HG03025 (cell line): ENCODE data around the gene HILPDA.

Experiments
- ATAC-seq: cut with Tn5 transposase; IDR thresholded peaks from one replicate; pipeline ENCODE4 v1.9.1; 2021; ENCODE audit warnings: mild to moderate bottlenecking, moderate library complexity; ENCODE audit not compliant: unreplicated experiment, low FRiP score

The HILPDA gene, protein sequence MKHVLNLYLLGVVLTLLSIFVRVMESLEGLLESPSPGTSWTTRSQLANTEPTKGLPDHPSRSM

DNA sequence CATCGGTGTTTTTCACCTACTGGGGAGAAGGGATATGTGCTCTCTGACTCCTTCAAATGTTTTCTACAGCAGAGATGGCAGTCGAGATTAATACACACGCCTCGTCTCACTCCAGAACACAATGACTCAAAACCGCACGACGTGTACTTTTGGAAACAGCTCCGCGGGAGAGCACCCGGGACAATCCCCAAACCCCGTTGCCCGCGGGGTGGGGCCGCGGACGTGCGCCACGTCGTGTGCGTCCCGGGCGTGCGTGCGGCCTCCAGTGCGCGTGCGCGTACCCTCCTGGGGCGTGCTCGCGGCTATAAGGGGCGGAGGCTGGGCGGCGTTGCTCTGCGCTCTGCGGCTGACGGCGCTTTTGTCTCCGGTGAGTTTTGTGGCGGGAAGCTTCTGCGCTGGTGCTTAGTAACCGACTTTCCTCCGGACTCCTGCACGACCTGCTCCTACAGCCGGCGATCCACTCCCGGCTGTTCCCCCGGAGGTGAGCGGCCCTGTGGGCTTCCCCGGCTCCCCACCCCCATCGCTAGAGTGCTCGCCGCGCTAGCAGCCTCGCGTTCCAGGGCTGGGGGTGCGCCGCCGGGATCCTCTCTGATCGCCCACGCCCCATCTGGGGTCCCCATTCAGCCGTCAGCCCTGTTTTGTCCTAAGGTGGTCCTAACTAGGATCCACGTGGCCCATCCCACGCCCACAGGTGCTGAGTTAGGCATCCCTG is at the start of gene HILPDA:
TSS of gene HILPDA (plus strand) at position 336 of the 712 bp plus-strand sequence. CDS start 1,391 bp downstream, outside the sequence.
- peak; percentile 80 for ATAC-seq

DNA sequence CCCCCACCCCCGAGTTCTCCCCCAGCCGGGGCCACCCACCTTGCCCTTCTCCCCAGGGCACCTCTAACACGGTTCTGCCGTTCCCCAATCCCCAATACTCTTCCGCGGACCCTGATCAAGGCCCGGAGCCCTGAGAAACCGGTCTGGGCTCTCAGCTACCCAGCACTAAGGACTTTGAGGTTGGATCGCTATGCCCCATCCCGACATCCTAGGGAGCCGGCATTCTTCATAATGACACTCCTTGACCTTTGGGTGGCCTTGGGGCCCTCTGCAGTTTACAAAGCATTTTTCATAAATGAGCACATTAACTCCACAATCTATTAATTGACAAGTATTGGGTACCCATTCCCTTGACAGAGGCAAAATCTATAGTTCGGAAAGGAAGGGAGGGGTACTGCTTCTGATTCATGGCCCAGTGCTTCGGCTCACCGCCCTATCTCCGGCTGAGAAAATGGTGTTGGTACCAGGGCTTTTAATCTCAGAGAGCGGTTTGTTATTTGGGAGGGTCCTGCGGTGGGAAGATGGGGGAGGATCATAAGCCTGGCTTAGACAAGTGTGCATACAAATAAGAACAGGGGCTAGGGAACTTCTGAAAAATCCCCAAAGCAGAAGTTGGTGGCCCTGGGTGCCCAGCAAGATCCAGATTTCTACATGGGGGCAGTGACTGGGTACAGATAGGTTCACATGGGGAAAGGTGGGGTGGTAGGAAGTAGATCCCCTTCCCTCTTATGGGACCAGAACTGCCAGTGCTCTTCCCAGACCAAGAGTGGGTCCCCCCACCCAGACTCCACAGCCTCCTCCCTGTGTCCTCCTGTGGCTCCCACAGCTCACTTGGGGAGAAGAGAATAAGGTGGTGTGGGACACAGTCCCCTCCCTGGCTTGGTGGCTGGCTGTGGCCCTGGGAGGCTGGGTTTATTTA is 49.1 kb upstream of the HILPDA start:
- no peak for ATAC-seq

DNA sequence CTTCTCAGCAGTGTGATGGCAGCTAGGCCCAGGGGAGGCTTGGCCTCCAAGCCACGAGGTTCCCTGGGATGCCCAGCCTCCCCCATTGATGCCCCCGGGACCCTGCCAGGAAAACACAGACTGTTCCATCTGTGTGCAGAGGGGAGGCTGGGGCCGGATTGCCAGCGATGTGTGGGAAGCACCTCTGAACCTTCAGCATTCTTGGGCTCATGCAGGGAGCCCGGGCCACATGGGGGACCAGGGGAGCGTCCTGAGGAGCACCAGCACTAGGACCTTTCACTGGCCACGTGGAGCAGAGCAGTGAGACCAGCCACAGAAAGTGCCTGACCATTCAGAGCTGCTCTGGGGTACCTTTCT is 48.5 kb upstream of the HILPDA start:
- no peak for ATAC-seq

DNA sequence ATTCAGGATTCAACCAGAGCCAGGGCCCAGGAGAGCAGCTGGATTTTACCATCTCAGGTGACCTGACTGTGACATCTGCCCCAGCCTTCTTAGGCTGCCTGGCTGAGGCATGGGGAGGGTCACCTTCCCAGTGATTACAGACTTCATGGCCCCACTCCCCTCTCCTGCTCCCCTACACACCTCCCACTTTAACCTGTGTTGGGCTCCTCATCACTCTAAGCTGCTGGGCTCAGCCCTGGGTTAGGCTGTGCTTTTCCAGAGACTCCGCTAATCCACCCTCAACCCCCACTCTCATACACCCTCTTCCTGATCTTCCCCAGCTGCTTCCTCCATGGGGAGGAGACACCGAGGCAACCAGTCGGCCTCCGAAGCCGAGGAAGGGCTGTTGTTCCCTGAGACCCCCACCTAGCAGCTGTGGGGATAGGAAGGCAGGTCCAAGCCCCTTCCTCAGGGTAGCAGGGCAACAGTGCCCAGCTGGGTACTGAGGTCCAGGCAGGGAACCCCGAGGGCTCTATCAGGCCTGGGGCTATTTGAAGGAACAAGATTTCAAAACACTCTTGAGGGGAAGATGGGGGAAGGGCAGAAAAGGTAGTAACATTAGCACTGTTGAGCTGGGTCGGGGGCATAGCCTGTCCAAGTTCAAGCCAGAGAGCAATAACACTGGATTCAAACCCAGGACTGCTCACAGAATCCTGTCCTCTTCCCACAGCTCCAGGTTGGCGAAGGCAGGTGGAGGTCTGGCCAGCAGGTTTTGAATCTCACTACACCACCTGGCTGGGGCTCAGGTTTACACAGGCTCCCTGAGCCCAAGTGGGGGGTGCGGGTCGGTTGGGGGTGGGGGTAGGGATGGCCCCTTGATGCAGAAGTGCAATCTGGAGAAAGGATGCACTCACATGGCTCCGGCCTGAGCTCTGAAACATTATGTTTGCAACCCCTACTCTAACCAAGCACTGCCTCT is 47.6 kb upstream of the HILPDA start:
- ATAC-seq: no peak

DNA sequence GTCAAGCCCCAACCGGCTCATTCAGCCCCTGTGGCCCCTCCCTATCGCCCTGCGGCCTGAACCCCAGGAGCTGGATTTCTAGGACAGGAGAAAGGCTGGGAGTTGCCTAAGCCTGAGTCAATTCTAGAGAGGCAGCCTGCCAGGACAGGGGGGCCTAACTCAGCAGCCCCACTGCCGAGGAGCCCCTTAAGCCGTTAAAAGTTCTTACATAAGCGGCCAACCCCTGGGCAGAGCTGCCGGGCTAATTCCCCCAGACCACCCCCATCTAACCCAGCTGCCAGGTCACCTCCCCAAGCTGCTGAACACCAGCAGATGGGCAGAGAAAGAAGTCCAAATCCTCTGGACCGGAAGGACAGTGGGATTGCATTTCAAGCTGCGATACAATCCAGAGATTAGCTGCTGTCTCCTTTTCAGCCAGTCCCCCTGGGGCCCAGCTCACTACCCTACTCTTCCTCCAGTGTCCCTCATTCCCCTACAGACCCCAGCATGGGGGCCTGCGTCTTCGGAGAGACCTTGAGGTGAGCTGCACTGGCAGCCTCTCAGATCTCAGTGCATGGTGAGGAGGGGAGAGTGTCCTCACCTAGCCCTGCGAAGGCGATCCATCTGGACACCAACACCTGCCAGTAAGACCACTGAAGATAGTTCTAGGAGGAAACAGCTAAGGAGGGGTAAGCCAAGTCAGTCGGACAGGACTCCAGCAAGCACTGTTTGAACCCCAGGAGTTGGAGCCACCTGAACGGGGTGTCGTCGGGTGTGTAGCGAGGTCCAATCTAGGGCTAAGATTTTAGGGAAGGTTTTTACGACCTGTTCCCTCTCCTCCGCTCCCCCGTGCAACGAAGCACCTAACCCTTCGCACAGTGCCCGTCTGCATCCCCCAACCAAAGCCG is 46.7 kb upstream of the HILPDA start:
- no peak for ATAC-seq

DNA sequence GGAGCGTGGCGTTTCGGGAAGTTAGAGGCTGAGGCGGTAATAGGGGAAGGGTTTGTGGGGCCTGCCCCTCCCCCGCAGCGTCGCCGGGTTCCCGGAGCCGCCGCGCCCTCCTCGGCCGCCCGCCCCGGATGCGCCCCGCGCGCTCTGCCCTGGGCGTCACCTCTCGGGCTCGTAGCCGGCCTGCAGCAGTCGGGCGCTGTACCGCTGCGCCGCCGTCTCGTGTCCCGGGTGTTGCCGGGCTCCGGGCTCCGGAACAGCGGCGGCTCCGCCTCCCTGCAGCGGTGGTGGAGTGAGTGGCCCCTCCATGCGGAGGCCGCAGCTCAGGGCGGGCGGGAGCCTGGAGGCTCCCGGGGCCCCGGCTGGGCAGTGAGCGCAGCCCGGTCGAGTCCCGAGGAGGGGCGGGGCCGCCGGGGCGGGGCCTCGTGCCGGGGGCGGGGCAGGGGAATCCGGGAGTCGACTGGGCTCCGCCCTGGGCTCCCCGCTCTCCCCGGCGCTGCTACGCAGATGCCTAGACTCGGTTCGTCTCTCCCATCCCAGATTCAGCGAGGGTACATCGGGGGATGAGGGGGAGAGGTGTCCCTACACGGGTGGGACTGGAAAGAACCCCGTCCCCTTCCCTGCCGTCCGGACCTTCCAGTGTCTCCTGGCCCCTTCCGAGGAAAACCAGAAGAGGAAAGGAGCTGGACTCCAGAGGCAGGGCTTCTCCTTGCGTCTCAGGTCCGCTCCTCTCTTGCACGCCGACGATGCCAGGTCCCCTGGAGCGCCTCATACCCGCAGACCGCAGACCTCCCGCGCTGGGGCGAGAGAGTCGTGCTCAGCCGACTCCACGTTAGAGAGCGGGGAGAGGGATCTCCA is 45.9 kb upstream of the HILPDA start, which contains the start of gene IMPDH1:
TSS of gene IMPDH1 (minus strand) at position 387 of the 855 bp plus-strand sequence. CDS start at position 306, 81 bp downstream.
- peak; percentile 82 for ATAC-seq

DNA sequence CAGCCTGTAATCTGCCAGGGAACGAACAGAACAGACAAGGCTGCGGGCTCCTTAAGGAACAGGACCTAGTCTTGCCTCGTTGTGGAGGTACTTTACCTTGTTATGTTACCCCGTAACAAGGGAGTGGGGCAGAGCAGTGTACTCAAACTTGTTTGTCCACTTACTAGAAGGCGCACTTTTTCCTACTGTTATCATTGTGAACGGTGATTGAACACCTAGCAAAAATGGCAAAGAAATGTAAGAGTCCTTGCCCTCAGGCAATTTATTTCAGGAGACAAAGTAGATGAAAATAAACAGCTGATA is 45.3 kb upstream of the HILPDA start:
- ATAC-seq: no peak

DNA sequence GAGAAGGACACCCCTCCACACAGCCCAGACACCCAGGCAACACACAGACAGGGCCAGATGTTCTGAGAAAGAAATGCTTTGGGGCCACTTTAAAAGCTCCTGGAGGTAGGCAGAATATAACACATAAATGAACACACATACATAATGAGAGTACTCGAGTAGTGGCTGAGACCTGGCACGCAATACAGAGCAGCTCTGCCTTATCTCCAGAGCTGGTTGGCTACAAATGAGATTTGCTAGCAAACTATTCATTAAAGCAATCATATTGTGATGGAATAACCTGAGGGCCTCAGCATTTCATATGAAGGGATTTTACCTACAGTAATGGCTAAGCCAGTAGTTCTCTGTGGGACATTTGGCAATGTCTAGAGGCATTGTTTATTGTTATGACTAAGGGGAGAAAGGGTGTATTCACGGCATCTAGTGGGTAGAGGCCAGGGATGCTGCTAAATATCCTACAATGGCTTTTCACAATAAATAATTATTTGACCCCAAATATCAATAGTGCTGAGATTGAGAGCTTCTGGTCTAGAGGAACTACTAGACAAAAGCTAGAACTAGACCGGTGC is 40.4 kb upstream of the HILPDA start:
- no peak for ATAC-seq

DNA sequence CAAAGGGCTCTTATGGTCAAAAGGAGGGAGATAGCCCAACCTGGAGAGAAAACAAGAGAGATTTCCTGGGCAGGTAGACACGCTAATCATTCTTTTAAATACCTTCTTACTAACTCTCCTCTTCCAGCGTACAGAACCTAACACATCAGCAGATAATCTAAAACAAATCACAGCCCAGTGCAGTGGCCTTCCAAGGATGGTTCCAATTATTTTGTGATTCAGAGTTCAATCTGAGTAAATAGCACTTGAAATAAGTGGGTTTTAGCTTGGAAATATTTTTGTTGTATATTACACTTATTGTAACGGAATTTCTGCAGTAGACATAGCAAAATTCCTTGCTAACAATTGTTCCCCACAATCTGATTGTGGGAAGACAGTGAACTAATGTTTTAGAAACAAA is 38.6 kb upstream of the HILPDA start:
- no peak for ATAC-seq

DNA sequence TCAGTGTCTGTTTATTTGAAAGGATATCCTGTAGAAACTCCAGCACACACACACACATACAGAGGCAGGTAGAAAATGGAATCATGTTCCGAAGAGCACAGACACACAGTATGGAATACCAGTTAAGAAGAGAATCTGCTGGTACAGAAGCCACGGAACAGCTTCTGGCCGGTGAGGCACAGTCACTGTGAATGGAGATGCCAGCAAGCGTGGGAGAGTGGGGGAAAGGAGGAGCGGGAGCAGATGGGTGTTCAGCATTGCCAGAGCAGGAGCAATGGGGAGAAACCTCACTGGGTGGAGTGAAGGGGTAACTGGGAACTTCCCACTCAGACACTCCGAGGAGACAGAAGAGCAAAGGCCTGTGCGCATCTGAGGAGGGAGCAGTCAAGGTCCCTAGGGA is 36.4 kb upstream of the HILPDA start:
- ATAC-seq: no peak

DNA sequence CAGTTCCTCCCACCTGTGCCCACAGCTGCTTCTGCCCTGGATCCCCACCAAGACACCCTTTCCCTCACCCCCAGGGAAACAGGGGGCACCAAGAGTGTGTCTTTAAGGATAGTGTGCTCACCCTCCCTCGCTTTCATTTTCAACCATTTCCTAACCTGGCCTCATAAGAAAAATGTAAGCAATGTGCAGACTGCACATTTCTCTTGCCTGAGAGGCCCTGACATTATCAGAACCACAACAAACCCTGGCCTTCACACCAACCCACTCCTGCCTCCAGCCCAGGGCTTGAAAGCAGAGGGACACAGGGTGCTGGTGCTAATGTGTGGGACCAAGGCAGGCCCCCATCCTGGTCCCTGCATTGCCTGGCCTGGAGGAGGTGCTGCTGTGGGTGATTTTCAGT is 34.9 kb upstream of the HILPDA start:
- no peak for ATAC-seq

DNA sequence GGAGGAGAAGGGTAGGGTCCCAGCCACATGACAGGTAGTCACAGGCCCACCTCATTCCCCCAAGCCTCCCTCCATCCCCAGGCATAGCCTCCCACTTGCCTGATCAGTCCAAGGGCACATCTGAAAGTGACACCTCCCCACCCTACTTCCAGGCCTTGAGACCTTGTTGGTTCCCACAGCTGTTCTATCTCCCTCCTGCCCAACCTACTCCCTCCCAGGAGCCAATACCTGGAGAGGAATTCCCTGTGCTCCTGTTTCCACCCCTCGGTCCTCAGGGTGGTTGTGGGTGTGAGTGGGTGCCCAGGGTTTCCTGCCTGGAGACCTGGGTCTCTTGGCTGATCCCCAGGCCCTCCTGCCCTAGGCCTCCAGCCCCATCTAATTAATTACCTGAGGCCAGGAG is 34.3 kb upstream of the HILPDA start:
- no peak for ATAC-seq

DNA sequence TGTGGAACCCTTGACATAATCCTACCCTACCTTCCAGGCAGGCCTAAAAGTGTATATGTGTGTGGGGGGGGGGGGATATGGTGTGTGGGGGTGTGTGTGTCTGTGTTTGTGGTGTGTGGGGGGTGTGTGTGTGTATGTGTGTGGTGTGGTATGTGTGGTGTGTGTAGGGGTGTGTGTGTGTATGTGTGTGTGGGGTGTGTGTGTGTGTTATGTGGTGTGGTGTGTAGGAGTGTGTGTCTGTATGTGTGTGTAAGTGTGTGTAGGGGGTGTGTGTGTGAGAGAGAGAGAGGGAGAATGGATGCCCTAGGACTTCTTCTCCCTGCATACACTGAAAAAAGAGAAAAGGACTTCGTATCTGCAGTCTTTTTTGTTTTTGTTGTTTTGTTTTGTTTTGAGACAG is 33.6 kb upstream of the HILPDA start:
- ATAC-seq: no peak

DNA sequence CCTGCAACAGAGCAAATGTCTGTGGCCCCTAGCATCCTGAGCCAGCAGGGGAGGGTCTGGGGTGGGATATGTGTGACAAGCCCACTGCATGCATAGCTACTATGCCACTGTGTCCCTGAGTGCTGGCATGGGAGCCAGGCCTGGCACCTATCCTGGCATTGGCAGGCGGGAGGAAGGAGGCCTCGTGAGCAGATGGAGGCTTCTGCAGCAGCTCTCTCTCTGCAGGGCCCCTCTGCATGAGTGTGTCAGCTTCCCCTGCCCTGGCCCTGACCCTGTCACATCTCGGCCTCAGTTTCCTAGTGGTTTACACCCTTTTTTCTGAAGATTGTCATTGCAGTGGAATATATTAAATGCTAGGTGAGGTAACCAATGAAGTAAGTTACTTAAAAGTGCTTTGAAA is 32.8 kb upstream of the HILPDA start:
- no peak for ATAC-seq

DNA sequence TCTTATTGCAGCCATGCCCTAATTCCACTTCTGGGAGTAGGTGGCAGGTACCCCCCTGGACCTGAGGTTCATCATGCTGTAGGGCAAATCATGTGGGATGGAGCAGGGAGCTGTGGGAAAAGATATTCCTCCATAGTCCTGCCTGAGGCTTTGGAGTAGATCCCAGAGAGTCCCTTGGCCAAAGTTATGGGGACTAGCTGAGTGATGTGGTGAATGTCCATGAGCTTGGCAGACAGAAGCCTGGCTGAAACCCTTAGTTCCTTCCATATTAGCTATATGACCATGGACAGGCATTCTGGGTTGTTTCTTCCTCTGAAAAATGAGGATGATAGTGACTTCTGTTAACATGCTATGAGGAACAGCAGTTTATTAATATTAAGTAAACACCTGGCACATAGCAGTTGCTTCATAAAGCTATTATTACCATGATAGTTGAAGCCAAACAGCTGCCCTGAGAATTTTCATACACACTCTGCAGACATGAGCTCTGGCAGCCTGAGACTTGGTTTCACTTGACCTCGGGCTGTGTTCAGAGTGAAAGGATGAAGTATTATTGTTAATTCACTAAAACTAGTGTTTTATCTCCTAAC is 30.9 kb upstream of the HILPDA start:
- no peak for ATAC-seq

DNA sequence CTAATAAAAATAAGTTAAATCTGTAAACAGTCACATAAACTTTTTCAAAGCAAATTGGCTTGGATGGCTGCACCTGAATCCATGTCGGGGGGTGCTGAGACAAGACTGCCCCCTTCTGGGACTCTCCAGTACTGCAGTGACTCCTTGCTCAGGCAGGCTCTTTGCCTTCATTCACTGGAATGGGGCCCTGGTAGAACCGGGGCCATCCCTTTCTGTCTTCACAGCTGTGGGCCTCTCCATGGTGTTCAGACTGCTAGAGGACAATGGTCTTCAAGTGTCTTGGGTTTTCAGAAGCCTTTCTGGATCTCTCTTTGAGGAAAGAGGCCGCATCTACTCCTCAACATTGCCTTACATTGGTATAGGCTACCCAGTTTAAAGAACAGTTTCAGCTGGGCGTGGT is 29.8 kb upstream of the HILPDA start:
- no peak for ATAC-seq

DNA sequence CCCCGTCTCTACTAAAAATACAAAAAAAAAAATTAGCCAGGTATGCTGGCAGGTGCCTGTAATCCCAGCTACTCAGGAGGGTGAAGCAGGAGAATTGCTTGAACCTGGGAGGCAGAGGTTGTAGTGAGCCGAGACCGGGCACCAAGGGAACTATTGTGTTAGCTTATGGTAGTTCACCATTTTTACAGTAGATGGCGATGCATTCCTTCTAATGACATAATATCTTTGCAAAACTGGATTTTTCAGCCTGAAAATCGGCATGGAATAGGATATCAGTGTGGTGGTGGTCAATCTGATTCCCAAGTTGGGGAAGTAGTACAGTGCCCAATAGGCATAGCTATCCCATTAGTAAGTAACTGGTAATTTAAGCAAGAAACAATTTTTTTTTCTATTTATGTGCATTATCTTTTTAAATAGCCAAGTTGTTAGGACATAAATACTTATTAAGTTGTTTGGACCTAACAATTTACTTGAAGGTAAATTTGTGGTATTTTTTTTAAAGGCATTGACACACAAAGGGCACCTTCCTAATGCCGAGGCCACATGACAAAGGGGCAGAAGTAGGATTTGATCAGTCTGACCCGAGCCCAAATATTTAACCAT is 28.3 kb upstream of the HILPDA start:
- ATAC-seq: no peak

DNA sequence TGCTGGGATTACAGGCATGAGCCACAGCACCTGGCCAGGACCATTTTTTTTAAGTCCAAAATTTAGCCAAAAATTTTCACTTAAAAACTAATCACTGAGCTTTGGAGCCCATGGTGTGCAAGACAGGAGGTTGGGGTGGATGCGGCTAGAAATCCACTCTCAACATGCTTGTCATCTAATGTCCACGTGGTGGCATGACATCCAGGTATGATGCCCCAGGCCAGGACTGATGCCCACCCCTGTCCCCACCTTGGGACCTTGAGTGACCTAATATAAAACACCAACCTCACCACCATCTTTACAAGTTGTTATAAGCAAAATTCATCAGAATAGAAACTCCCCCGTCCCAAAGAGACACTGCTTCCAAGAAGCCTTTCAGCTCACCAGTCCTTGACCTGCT is 25.5 kb upstream of the HILPDA start:
- no peak for ATAC-seq
